ENCODE results near the gene PMVK.

DNA sequence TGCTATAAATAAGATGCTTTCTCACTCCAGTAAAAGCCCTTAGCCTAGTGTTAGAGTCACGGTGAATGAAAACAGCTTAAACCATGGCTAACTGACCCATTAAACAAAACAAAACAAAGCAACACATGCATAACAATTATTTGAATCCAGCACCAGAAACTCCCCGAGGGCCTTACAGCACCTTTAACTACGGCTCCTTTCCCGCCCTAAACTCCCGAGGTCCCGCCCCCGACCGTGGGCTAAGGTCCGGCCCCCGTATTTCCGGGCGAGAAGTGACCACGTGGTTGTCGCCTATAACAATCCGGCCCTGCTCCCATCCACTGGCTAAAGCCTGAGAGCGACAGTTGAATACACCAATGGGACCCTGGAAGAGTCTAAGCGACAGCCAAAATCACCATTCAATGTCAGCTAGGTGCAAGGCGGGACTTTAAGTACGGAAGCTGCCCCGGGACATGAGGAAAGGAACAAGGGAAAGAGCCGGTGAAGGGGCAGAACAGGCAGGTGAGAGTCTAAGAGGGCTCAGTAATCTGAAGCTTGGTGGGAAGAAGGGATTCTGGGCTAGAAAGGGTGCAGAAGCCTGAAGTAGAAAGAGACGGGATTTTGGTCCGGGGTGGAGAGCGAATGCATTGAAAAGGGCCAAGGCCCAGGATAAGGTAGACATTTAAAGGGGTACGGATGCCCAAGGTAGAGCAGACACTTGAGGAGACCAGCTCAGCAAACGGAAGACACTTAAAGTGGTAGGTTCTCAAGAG lies 46.6 kb upstream of the PMVK start, which contains the start of gene FLAD1:
- TF ChIP-seq, protein P1, sequence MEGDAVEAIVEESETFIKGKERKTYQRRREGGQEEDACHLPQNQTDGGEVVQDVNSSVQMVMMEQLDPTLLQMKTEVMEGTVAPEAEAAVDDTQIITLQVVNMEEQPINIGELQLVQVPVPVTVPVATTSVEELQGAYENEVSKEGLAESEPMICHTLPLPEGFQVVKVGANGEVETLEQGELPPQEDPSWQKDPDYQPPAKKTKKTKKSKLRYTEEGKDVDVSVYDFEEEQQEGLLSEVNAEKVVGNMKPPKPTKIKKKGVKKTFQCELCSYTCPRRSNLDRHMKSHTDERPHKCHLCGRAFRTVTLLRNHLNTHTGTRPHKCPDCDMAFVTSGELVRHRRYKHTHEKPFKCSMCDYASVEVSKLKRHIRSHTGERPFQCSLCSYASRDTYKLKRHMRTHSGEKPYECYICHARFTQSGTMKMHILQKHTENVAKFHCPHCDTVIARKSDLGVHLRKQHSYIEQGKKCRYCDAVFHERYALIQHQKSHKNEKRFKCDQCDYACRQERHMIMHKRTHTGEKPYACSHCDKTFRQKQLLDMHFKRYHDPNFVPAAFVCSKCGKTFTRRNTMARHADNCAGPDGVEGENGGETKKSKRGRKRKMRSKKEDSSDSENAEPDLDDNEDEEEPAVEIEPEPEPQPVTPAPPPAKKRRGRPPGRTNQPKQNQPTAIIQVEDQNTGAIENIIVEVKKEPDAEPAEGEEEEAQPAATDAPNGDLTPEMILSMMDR (IDR thresholded peaks at IDR 0.05): no peak
- TF ChIP-seq PRDM15 (CRISPR knock-in tag; IDR thresholded peaks at IDR 0.05) (no peak), ELF4 (CRISPR knock-in tag; IDR thresholded peaks at IDR 0.05; ENCODE audit: low read depth) (no peak), NR1H2 (CRISPR knock-in tag; IDR thresholded peaks at IDR 0.05) (no peak), MAX (CRISPR knock-in tag; IDR thresholded peaks at IDR 0.05) (peak; percentile 85)
- TF ChIP-seq, protein P2, sequence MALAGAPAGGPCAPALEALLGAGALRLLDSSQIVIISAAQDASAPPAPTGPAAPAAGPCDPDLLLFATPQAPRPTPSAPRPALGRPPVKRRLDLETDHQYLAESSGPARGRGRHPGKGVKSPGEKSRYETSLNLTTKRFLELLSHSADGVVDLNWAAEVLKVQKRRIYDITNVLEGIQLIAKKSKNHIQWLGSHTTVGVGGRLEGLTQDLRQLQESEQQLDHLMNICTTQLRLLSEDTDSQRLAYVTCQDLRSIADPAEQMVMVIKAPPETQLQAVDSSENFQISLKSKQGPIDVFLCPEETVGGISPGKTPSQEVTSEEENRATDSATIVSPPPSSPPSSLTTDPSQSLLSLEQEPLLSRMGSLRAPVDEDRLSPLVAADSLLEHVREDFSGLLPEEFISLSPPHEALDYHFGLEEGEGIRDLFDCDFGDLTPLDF (CRISPR knock-in tag; IDR thresholded peaks at IDR 0.05): no peak
